HG03103 (cell line): ENCODE measurements around the gene RNF167.
A peak's percentile ranks its signal among the peaks of the same experiment; 100 is the strongest.

ENCODE experiments used
- ATAC-seq: cut with Tn5 transposase; IDR thresholded peaks from one replicate; pipeline ENCODE4 v1.9.1; 2021; ENCODE audit warnings: low read depth; ENCODE audit not compliant: unreplicated experiment

RNF167 gene

GRCh38 chr17:4972752-4973151 lies 32.7 kb downstream of the RNF167 start:
- ATAC-seq, result no peak

- no peak for ATAC-seq
Measured at GRCh38 chr17:4973256-4974114, 33.4 kb downstream of the RNF167 start.

- ATAC-seq, result no peak
Measured at GRCh38 chr17:4974115-4974670, 34.1 kb downstream of the RNF167 start.

- no peak for ATAC-seq
Measured at GRCh38 chr17:4978726-4979125, 38.7 kb downstream of the RNF167 start.

- no peak for ATAC-seq
Measured at GRCh38 chr17:4980644-4981216, 40.7 kb downstream of the RNF167 start.

- ATAC-seq, result no peak
Measured at GRCh38 chr17:4982305-4982704, 42.2 kb downstream of the RNF167 start.

- ATAC-seq, result no peak
Measured at GRCh38 chr17:4986403-4986802, 46.3 kb downstream of the RNF167 start.

- ATAC-seq, result peak; percentile 57
Measured at GRCh38 chr17:4986951-4987766, 47.1 kb downstream of the RNF167 start, which contains the start of gene CAMTA2. Gene CAMTA2, minus strand, starts transcription at chr17:4987675. Its CDS starts 1,453 bp downstream, at chr17:4986222.

- ATAC-seq, result no peak
Measured at GRCh38 chr17:4987767-4988567, 47.9 kb downstream of the RNF167 start.

- no peak for ATAC-seq
Measured at GRCh38 chr17:4994081-4994595, 54.1 kb downstream of the RNF167 start.
